K562 (cell line): ENCODE data around the gene TAS1R3. TPM values are rescaled to one million over a fixed set of nuclear protein-coding genes. Genes with fewer than 3 reads are reported as not detected.
A peak's percentile ranks its signal among the peaks of the same experiment; 100 is the strongest.

Source experiments
- ATF4 ChIP-seq: fragments of 450-650 bp; formaldehyde crosslinking; IDR thresholded peaks from 2 replicates; pipeline ENCODE4 v1.4.0; 2022; ENCODE audit warnings: mild to moderate bottlenecking, moderate library complexity
- ATF6 ChIP-seq: sonication (generic); formaldehyde crosslinking; IDR thresholded peaks from 2 replicates; pipeline ENCODE4 v1.4.0; 2020; ENCODE audit warnings: mild to moderate bottlenecking, missing genetic modification reagents
- CSDE1 ChIP-seq, 2 experiments: fragments of 450-650 bp; IDR thresholded peaks; 2 replicates each; pipeline ENCODE4 v1.6.1; 2016; ENCODE audit warnings: mild to moderate bottlenecking in 1 of 2
- EP400 ChIP-seq: fragments of 450-650 bp; IDR thresholded peaks from 2 replicates; pipeline ENCODE4 v1.6.1; 2017; ENCODE audit warnings: antibody characterized with exemption, mild to moderate bottlenecking, moderate library complexity
- FOXA3 ChIP-seq, 2 experiments: fragments of 450-650 bp in 1 of 2; sonication (generic) in 1 of 2; formaldehyde crosslinking; IDR thresholded peaks in 1 of 2; conservative IDR thresholded peaks in 1 of 2; 2 replicates each; pipeline versions ENCODE4 v1.4.0 to v1.8.0; 2020 to 2022; ENCODE audit warnings: mild to moderate bottlenecking in 2 of 2, missing genetic modification reagents in 1 of 2
- JUND ChIP-seq, 2 experiments: IDR thresholded peaks; 2 replicates in 1 of 2; 3 replicates in 1 of 2; pipeline ENCODE4 v1.6.1; 2011; ENCODE audit warnings: borderline replicate concordance in 2 of 2, low read depth in 2 of 2, low read length in 2 of 2, improper control_type of control experiment in 1 of 2, missing biosample characterization in 1 of 2, missing genetic modification characterization in 1 of 2, missing genetic modification reagents in 1 of 2
- L3MBTL2 ChIP-seq: fragments of 450-650 bp; IDR thresholded peaks from 2 replicates; pipeline ENCODE4 v1.6.1; 2016; ENCODE audit warnings: mild to moderate bottlenecking, moderate library complexity
- MAFK ChIP-seq: IDR thresholded peaks from 2 replicates; pipeline ENCODE4 v1.6.1; 2011; ENCODE audit warnings: low read length, improper control_type of control experiment
- MECOM ChIP-seq: fragments of 250-450 bp; sonication (Bioruptor Pico); IDR thresholded peaks from 2 replicates; pipeline ENCODE4 v1.8.0; 2022; ENCODE audit warnings: inconsistent platforms
- MEF2D ChIP-seq: conservative IDR thresholded peaks from 2 replicates; pipeline ENCODE4 v1.6.1; 2016; ENCODE audit warnings: low read depth, missing genetic modification characterization, missing compliant biosample characterization
- MITF ChIP-seq: IDR thresholded peaks from 2 replicates; pipeline ENCODE4 v1.6.1; 2014; ENCODE audit warnings: antibody characterized with exemption
- SIX5 ChIP-seq, 2 experiments: IDR thresholded peaks; 2 replicates each; pipeline ENCODE4 v1.6.1; 2011; ENCODE audit warnings: low read length in 2 of 2, borderline replicate concordance in 1 of 2, low read depth in 1 of 2, mild to moderate bottlenecking in 1 of 2, moderate library complexity in 1 of 2; ENCODE audit not compliant: insufficient read depth in 1 of 2
- SP1 ChIP-seq: sonication (generic); formaldehyde crosslinking; IDR thresholded peaks from 2 replicates; pipeline ENCODE4 v1.8.1; 2022; ENCODE audit warnings: mild to moderate bottlenecking, missing genetic modification reagents
- XRCC3 ChIP-seq: fragments of 450-650 bp; IDR thresholded peaks from 2 replicates; pipeline ENCODE4 v1.6.1; 2017; ENCODE audit warnings: mild to moderate bottlenecking, moderate library complexity
- ZKSCAN1 ChIP-seq: fragments of 150-350 bp; IDR thresholded peaks from 2 replicates; pipeline ENCODE4 v1.6.1; 2016; ENCODE audit warnings: low read depth, low read length
- ZNF311 ChIP-seq: fragments of 250-450 bp; sonication (Bioruptor Pico); IDR thresholded peaks from 2 replicates; pipeline ENCODE4 v1.4.0; 2020; ENCODE audit warnings: mild to moderate bottlenecking, moderate library complexity
- ZNF384 ChIP-seq: IDR thresholded peaks from 2 replicates; pipeline ENCODE4 v1.6.1; 2012; ENCODE audit warnings: low read depth, low read length, improper control_type of control experiment
- ZNF511 ChIP-seq: sonication (generic); formaldehyde crosslinking; IDR thresholded peaks from 2 replicates; pipeline ENCODE4 v1.8.0; 2022; ENCODE audit warnings: mild to moderate bottlenecking, missing genetic modification reagents
- ZNF717 ChIP-seq: fragments of 250-450 bp; sonication (Bioruptor Pico); IDR thresholded peaks from 2 replicates; pipeline ENCODE4 v1.5.0; 2021
- polyA plus RNA-seq, 8 experiments: library from polyadenylated mRNA; depleted of rRNA in 4 of 8; stranded (reverse) in 5 of 8; unstranded in 3 of 8; fragments of >200 nt; fragmentation: Nextera tagmentation in 2 of 8; fragmentation: Illumina TruSeq in 1 of 8; extraction: Ambion mirVana in 2 of 8; extraction: Trizol in 1 of 8; gene quantifications; 2 replicates each; pipeline versions ENCODE4 v1.2.1 to v1.2.3, GENCODE V29; 2011 to 2014; ENCODE audit warnings: inconsistent platforms in 1 of 8, missing spikeins in 1 of 8
- total RNA-seq, 7 experiments: library from RNA; depleted of rRNA in 6 of 7; stranded (reverse); fragments of >200 nt in 6 of 7; fragmentation: Illumina TruSeq in 2 of 7; extraction: Trizol in 2 of 7; gene quantifications; 2 replicates each; pipeline versions ENCODE4 v1.2.1 to v1.2.3, GENCODE V29; 2011 to 2021; ENCODE audit warnings: low replicate concordance in 1 of 7
- TF ChIP-seq, protein P1 (sequence below): fragments of 450-650 bp; IDR thresholded peaks from 2 replicates; pipeline ENCODE4 v1.6.1; 2016; ENCODE audit warnings: low read depth, mild to moderate bottlenecking, moderate library complexity
- TF ChIP-seq, protein P2 (sequence below): sonication (generic); formaldehyde crosslinking; IDR thresholded peaks from 2 replicates; pipeline ENCODE4 v1.8.0; 2022; ENCODE audit warnings: missing genetic modification reagents, mild to moderate bottlenecking, borderline replicate concordance

Gene TAS1R3
- total and polyA plus RNA-seq, 9 of the 15 experiments (the other 6 are each of a cell fraction or from before 2014, with no cell fraction given): 0.07 to 0.13 TPM; not detected in 7

GRCh38 chr1:1349256-1350012, 18.4 kb downstream of the TAS1R3 start, which contains the start of gene DVL1 (continued):
- TF ChIP-seq ATF4 (no peak), L3MBTL2 (peak; percentile 66), CSDE1 (IDR thresholded peaks at IDR 0.05) (no peak), JUND (IDR thresholded peaks at IDR 0.05; ENCODE audit: borderline replicate concordance, low read depth, low read length) (0 out of 2 replicates have a peak, but pooled peaks have one; percentile 2), JUND (tag; IDR thresholded peaks at IDR 0.05; ENCODE audit: borderline replicate concordance, low read depth, low read length) (no peak), ZKSCAN1 (0 out of 2 replicates have a peak, but pooled peaks have one; percentile 9), ZNF384 (no peak), MAFK (no peak), SIX5 (IDR thresholded peaks at IDR 0.05; ENCODE audit: borderline replicate concordance in 1 of 2, insufficient read depth in 1 of 2, low read depth in 1 of 2, low read length in 2 of 2) (no peak), ZNF717 (CRISPR knock-in tag) (no peak), EP400 (peak; percentile 45; the same call in 1 of the 2 replicates), ZNF511 (CRISPR knock-in tag) (peak; percentile 83; the same call in 1 of the 2 replicates), XRCC3 (no peak), MECOM (no peak), MEF2D (no peak), SP1 (CRISPR knock-in tag) (no peak), MITF (no peak), ATF6 (CRISPR knock-in tag) (no peak), FOXA3 (CRISPR knock-in tag; conservative IDR thresholded peaks at IDR 0.05 in 1 of 2, IDR thresholded peaks at IDR 0.05 in 1 of 2) (no peak), ZNF311 (no peak)
- TF ChIP-seq, protein P1, sequence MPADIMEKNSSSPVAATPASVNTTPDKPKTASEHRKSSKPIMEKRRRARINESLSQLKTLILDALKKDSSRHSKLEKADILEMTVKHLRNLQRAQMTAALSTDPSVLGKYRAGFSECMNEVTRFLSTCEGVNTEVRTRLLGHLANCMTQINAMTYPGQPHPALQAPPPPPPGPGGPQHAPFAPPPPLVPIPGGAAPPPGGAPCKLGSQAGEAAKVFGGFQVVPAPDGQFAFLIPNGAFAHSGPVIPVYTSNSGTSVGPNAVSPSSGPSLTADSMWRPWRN: no peak
- TF ChIP-seq, protein P2, sequence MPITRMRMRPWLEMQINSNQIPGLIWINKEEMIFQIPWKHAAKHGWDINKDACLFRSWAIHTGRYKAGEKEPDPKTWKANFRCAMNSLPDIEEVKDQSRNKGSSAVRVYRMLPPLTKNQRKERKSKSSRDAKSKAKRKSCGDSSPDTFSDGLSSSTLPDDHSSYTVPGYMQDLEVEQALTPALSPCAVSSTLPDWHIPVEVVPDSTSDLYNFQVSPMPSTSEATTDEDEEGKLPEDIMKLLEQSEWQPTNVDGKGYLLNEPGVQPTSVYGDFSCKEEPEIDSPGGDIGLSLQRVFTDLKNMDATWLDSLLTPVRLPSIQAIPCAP: no peak
